Bronchial epithelial cell (primary cell): Measurements from ENCODE around the gene SLC47A1. TPM values are rescaled to one million over a fixed set of nuclear protein-coding genes. Genes with fewer than 3 reads are reported as not detected.
A peak's percentile ranks its signal among the peaks of the same experiment; 100 is the strongest.

Experiments used
- DNase-seq: peaks from one replicate; pipeline ENCODE4 v3.0.0-alpha.2; 2010; ENCODE audit warnings: low read depth
- FAIRE-seq: peaks from 2 replicates; lab custom pipeline; 2011; peaks lifted over from hg19 to GRCh38; lab: Jason Lieb, UNC
- H3K27me3 ChIP-seq: 2 replicates; pipeline ENCODE4 v1.5.1; 2011; ENCODE audit warnings: low read length; ENCODE audit not compliant: control insufficient read depth, insufficient read depth
- H3K36me3 ChIP-seq: 2 replicates; pipeline ENCODE4 v1.5.1; 2011; ENCODE audit warnings: low read length; ENCODE audit not compliant: control insufficient read depth, insufficient read depth
- H3K4me3 ChIP-seq: 2 replicates; pipeline ENCODE4 v1.5.1; 2011; ENCODE audit warnings: mild to moderate bottlenecking, low read depth, low read length, control low read depth
- total RNA-seq: library from RNA; depleted of rRNA; stranded (reverse); fragments of >200 nt; gene quantifications from 2 replicates; pipeline ENCODE4 v1.2.1, GENCODE V29; 2014
- TF ChIP-seq, protein P1 (sequence below): IDR thresholded peaks from 2 replicates; pipeline ENCODE4 v1.5.1; 2011; ENCODE audit warnings: mild to moderate bottlenecking, moderate library complexity, low read length, control low read depth, inconsistent platforms; ENCODE audit not compliant: insufficient read depth, severe bottlenecking

The SLC47A1 gene
- total RNA-seq, 1 donor from 2014 or later: 1.6 TPM

- Histone ChIP-seq H3K27me3 (no peaks in the 10 kb centered on the region), H3K36me3 (no peaks in the 10 kb centered on the region), H3K4me3 (no peak overlapping the region)
- DNase-seq (no peak), FAIRE-seq (no peak)
- TF ChIP-seq, protein P1, sequence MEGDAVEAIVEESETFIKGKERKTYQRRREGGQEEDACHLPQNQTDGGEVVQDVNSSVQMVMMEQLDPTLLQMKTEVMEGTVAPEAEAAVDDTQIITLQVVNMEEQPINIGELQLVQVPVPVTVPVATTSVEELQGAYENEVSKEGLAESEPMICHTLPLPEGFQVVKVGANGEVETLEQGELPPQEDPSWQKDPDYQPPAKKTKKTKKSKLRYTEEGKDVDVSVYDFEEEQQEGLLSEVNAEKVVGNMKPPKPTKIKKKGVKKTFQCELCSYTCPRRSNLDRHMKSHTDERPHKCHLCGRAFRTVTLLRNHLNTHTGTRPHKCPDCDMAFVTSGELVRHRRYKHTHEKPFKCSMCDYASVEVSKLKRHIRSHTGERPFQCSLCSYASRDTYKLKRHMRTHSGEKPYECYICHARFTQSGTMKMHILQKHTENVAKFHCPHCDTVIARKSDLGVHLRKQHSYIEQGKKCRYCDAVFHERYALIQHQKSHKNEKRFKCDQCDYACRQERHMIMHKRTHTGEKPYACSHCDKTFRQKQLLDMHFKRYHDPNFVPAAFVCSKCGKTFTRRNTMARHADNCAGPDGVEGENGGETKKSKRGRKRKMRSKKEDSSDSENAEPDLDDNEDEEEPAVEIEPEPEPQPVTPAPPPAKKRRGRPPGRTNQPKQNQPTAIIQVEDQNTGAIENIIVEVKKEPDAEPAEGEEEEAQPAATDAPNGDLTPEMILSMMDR: no peak
Observed at GRCh38 chr17:19541445-19541844, 7.8 kb downstream of the SLC47A1 start.

GRCh38 chr17:19542247-19542646 lies 8.6 kb downstream of the SLC47A1 start:
- DNase-seq: no peak
- Histone ChIP-seq H3K36me3 (no peaks in the 10 kb centered on the region), H3K4me3 (no peak overlapping the region), H3K27me3 (no peaks in the 10 kb centered on the region)
- peak; percentile 40 for FAIRE-seq
- TF ChIP-seq, protein P1: no peak

DNA sequence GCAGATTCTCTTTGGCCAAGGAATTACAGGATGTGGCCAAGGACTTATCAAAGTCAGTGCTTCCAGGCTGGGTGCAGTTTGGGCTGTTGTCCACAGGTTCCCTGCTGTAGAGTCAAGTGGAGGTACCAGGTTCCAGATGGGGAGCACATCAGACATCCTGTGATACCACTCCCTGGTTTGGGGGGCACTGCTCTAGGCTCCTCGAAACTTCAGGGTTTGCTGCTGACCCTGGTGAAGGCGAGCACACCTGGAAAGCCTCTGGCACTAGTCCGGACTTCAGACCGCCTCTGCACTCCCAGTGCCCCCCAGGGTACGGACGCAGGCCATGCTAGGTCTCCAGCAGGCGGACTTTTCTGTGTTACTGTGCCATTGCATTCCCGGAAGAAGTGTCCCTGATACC lies 10.7 kb downstream of the SLC47A1 start:
- Histone ChIP-seq H3K4me3 (no peak overlapping the region), H3K36me3 (no peaks in the 10 kb centered on the region), H3K27me3 (no peaks in the 10 kb centered on the region)
- no peak for FAIRE-seq
- TF ChIP-seq, protein P1: no peak
- no peak for DNase-seq

- H3K4me3 ChIP-seq: no peak overlapping the region
- FAIRE-seq: no peak
- TF ChIP-seq, protein P1: no peak
- H3K27me3 ChIP-seq: no peaks in the 10 kb centered on the region
- no peak for DNase-seq
- no peaks in the 10 kb centered on the region for H3K36me3 ChIP-seq
Observed at GRCh38 chr17:19546289-19547065, 12.8 kb downstream of the SLC47A1 start.

- DNase-seq: no peak
- FAIRE-seq: no peak
- Histone ChIP-seq H3K27me3 (no peaks in the 10 kb centered on the region), H3K36me3 (no peaks in the 10 kb centered on the region), H3K4me3 (no peak overlapping the region)
- TF ChIP-seq, protein P1: no peak
Observed at GRCh38 chr17:19549746-19550623, 16.3 kb downstream of the SLC47A1 start.
